Measurements from ENCODE around the gene HIGD1A. TPM values are rescaled to one million over a fixed set of nuclear protein-coding genes. Genes with fewer than 3 reads are reported as not detected.

Gene HIGD1A
- total and polyA plus RNA-seq, 10 of the 15 experiments (the other 5 are each of a cell fraction or from before 2014, with no cell fraction given) = 73.9 to 487 (median 175) TPM

GRCh38 chr3:42773409-42773751 lies 30.9 kb downstream of the HIGD1A start (continued):
- TF ChIP-seq, protein P1, sequence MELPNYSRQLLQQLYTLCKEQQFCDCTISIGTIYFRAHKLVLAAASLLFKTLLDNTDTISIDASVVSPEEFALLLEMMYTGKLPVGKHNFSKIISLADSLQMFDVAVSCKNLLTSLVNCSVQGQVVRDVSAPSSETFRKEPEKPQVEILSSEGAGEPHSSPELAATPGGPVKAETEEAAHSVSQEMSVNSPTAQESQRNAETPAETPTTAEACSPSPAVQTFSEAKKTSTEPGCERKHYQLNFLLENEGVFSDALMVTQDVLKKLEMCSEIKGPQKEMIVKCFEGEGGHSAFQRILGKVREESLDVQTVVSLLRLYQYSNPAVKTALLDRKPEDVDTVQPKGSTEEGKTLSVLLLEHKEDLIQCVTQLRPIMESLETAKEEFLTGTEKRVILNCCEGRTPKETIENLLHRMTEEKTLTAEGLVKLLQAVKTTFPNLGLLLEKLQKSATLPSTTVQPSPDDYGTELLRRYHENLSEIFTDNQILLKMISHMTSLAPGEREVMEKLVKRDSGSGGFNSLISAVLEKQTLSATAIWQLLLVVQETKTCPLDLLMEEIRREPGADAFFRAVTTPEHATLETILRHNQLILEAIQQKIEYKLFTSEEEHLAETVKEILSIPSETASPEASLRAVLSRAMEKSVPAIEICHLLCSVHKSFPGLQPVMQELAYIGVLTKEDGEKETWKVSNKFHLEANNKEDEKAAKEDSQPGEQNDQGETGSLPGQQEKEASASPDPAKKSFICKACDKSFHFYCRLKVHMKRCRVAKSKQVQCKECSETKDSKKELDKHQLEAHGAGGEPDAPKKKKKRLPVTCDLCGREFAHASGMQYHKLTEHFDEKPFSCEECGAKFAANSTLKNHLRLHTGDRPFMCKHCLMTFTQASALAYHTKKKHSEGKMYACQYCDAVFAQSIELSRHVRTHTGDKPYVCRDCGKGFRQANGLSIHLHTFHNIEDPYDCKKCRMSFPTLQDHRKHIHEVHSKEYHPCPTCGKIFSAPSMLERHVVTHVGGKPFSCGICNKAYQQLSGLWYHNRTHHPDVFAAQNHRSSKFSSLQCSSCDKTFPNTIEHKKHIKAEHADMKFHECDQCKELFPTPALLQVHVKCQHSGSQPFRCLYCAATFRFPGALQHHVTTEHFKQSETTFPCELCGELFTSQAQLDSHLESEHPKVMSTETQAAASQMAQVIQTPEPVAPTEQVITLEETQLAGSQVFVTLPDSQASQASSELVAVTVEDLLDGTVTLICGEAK (IDR thresholded peaks at IDR 0.05; ENCODE audit: borderline replicate concordance) = peak; percentile 41; the same call in 1 of the 2 replicates
- TF ChIP-seq ZNF384 (IDR thresholded peaks at IDR 0.05; ENCODE audit: borderline replicate concordance, low read depth, low read length) (no peak), HDAC2 (IDR thresholded peaks at IDR 0.05) (0 out of 2 replicates have a peak, but pooled peaks have one; percentile 9), SREBF1 (IDR thresholded peaks at IDR 0.05; ENCODE audit: low read length) (no peak), SMAD1 (IDR thresholded peaks at IDR 0.05; ENCODE audit: low read depth, partially characterized antibody) (peak; percentile 36), FOXK2 (IDR thresholded peaks at IDR 0.05) (no peak)
- TF ChIP-seq, protein P2, sequence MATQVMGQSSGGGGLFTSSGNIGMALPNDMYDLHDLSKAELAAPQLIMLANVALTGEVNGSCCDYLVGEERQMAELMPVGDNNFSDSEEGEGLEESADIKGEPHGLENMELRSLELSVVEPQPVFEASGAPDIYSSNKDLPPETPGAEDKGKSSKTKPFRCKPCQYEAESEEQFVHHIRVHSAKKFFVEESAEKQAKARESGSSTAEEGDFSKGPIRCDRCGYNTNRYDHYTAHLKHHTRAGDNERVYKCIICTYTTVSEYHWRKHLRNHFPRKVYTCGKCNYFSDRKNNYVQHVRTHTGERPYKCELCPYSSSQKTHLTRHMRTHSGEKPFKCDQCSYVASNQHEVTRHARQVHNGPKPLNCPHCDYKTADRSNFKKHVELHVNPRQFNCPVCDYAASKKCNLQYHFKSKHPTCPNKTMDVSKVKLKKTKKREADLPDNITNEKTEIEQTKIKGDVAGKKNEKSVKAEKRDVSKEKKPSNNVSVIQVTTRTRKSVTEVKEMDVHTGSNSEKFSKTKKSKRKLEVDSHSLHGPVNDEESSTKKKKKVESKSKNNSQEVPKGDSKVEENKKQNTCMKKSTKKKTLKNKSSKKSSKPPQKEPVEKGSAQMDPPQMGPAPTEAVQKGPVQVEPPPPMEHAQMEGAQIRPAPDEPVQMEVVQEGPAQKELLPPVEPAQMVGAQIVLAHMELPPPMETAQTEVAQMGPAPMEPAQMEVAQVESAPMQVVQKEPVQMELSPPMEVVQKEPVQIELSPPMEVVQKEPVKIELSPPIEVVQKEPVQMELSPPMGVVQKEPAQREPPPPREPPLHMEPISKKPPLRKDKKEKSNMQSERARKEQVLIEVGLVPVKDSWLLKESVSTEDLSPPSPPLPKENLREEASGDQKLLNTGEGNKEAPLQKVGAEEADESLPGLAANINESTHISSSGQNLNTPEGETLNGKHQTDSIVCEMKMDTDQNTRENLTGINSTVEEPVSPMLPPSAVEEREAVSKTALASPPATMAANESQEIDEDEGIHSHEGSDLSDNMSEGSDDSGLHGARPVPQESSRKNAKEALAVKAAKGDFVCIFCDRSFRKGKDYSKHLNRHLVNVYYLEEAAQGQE (IDR thresholded peaks at IDR 0.05; ENCODE audit: low read depth, low read length) = no peak

All from GM12878 (cell line).